NCI-H526 treated with DMSO at 0.1 percent for 48 hours (cell line): ENCODE data around the gene CCR5AS.
"Not testable (repeated sequence)": the region's sequence is repeated elsewhere in the genome, so short reads cannot be mapped to it uniquely, and the experiment has no call there.

Experiments
- DNase-seq: peaks from one replicate; lab custom pipeline; 2025; lab: John Stamatoyannopoulos, UW

CCR5AS gene

GRCh38 chr3:46429250-46429649 lies 22.4 kb upstream of the CCR5AS start:
- DNase-seq, result no peak

GRCh38 chr3:46427916-46428833 lies 21.3 kb upstream of the CCR5AS start:
- no peak for DNase-seq

GRCh38 chr3:46427404-46427803 lies 20.5 kb upstream of the CCR5AS start:
- not testable (repeated sequence) for DNase-seq

- not testable (repeated sequence) for DNase-seq
Observed at GRCh38 chr3:46426476-46426875, 19.6 kb upstream of the CCR5AS start.

GRCh38 chr3:46423588-46423987 lies 16.7 kb upstream of the CCR5AS start:
- DNase-seq, result no peak

GRCh38 chr3:46422617-46423016 lies 15.8 kb upstream of the CCR5AS start:
- no peak for DNase-seq

GRCh38 chr3:46420931-46421330 lies 14.1 kb upstream of the CCR5AS start:
- no peak for DNase-seq

- DNase-seq, result no peak
Observed at GRCh38 chr3:46419816-46420215, 12.9 kb upstream of the CCR5AS start.

- no peak for DNase-seq
Observed at GRCh38 chr3:46417841-46418611, 11.2 kb upstream of the CCR5AS start.

GRCh38 chr3:46416811-46417510 lies 10.1 kb upstream of the CCR5AS start:
- DNase-seq, result no peak

GRCh38 chr3:46416125-46416810 lies 9.4 kb upstream of the CCR5AS start:
- no peak for DNase-seq

- no peak for DNase-seq
Observed at GRCh38 chr3:46414739-46415138, 7.9 kb upstream of the CCR5AS start.

GRCh38 chr3:46413951-46414350 lies 7.1 kb upstream of the CCR5AS start:
- no peak for DNase-seq

GRCh38 chr3:46412786-46413298 lies 6.0 kb upstream of the CCR5AS start:
- no peak for DNase-seq

- DNase-seq, result no peak
Observed at GRCh38 chr3:46411271-46411670, 4.4 kb upstream of the CCR5AS start.

GRCh38 chr3:46410669-46411068 lies 3.8 kb upstream of the CCR5AS start:
- no peak for DNase-seq

GRCh38 chr3:46409739-46410489 lies 3.0 kb upstream of the CCR5AS start:
- no peak for DNase-seq

GRCh38 chr3:46408853-46409252 lies 2.0 kb upstream of the CCR5AS start:
- DNase-seq, result no peak

- DNase-seq, result no peak
Observed at GRCh38 chr3:46407970-46408369, 1.1 kb upstream of the CCR5AS start.

- DNase-seq, result no peak
Observed at GRCh38 chr3:46406443-46406787, 451 bp downstream of the CCR5AS start.
